Left lung (tissue), 10 donors: Measurements from ENCODE around the gene PCNX1. TPM values are rescaled to one million over a fixed set of nuclear protein-coding genes. Genes with fewer than 3 reads are reported as not detected.

Source experiments
- ATAC-seq: fragments of 200-7000 bp; cut with Tn5 transposase; one replicate; pipeline ENCODE4 v1.9.1; 2020; ENCODE audit warnings: moderate library complexity
- DNase-seq, 4 donors: peaks; one replicate each; pipeline ENCODE4 v3.0.0-alpha.2; 2013 to 2020
- H3K27ac ChIP-seq, 2 donors: fragments of 200-600 bp; sonication (generic) in 1 of 2; one replicate each; pipeline versions ENCODE4 v1.5.0 to v1.8.0; 2020 to 2021
- H3K27me3 ChIP-seq, 2 donors: fragments of 200-600 bp; sonication (generic) in 1 of 2; one replicate each; pipeline versions ENCODE4 v1.5.0 to v1.8.0; 2020 to 2021
- H3K36me3 ChIP-seq, 2 donors: fragments of 200-600 bp; sonication (generic) in 1 of 2; one replicate each; pipeline versions ENCODE4 v1.5.0 to v1.8.0; 2020 to 2021
- H3K4me1 ChIP-seq, 2 donors: fragments of 200-600 bp; one replicate each; pipeline ENCODE4 v1.8.0; 2021
- H3K4me3 ChIP-seq, 2 donors: fragments of 200-600 bp; sonication (generic) in 1 of 2; one replicate each; pipeline versions ENCODE4 v1.5.0 to v1.8.0; 2020 to 2021; ENCODE audit warnings: mild to moderate bottlenecking in 1 of 2
- H3K9me3 ChIP-seq, 2 donors: fragments of 200-600 bp; sonication (generic) in 1 of 2; one replicate each; pipeline versions ENCODE4 v1.5.0 to v1.8.0; 2020 to 2021
- CTCF ChIP-seq, 2 donors: fragments of 200-600 bp; sonication (generic) in 1 of 2; IDR thresholded peaks; one replicate each; pipeline versions ENCODE4 v1.5.0 to v1.8.0; 2021; ENCODE audit warnings: antibody characterized with exemption in 2 of 2
- intact Hi-C, 2 donors: fragments of 100-400 bp; cut with DNase I; formaldehyde crosslinking; loops; one replicate each; pipeline versions ENCODE4 v1.11.2 to v1.14.2; 2022
- polyA plus RNA-seq, 6 donors: library from polyadenylated mRNA; unstranded; fragments of 120-200 nt; gene quantifications; one replicate each; pipeline ENCODE4 v1.2.1, GENCODE V29; 2013; ENCODE audit not compliant: insufficient read length in 6 of 6
- total RNA-seq, 2 donors: library from RNA; stranded (reverse); fragmentation: NEBNext Ultra II Directional; extraction: Animal tissue kit (Norgen Biotek cat#: 25700); gene quantifications; one replicate each; pipeline ENCODE4 v1.2.1, GENCODE V29; 2021
- donor health status: DM: no; HTN: yes; CAD: no.
- donor health status: DM: no; HTN: no; CAD: no.

The PCNX1 gene
- total and polyA plus RNA-seq, 8 donors, result 36.9 to 65.8 (median 49.6) TPM

GRCh38 chr14:70890826-70891659, 16.2 kb upstream of the PCNX1 start:
- no peak for DNase-seq
- no peak overlapping the region for H3K4me3 ChIP-seq
- intact Hi-C loops, result no loop called here

GRCh38 chr14:70891737-70892136, 15.5 kb upstream of the PCNX1 start:
- DNase-seq (no peak), ATAC-seq (no peak)
- intact Hi-C loops, result no loop called here
- Histone ChIP-seq H3K27me3 (no peaks in the 10 kb centered on the region), H3K9me3 (no peaks in the 10 kb centered on the region), H3K36me3 (no peaks in the 10 kb centered on the region), H3K27ac (no peak overlapping the region), H3K4me1 (peaks cover 7 to 26% of the 10 kb centered on the region in 2 donors), H3K4me3 (no peak overlapping the region)
- TF ChIP-seq CTCF (IDR thresholded peaks at IDR 0.05), result no peak

More at GRCh38 chr14:70890826-70891659, 16.2 kb upstream of the PCNX1 start:
- H3K9me3 ChIP-seq, result no peaks in the 10 kb centered on the region
- no peak for ATAC-seq
- no peak overlapping the region for H3K27ac ChIP-seq
- H3K36me3 ChIP-seq, result no peaks in the 10 kb centered on the region
- no peaks in the 10 kb centered on the region for H3K27me3 ChIP-seq
- peaks cover 7 to 33% of the 10 kb centered on the region in 2 donors for H3K4me1 ChIP-seq
- no peak for TF ChIP-seq CTCF (IDR thresholded peaks at IDR 0.05)

GRCh38 chr14:70893062-70893845, 14.0 kb upstream of the PCNX1 start:
- ATAC-seq, result no peak
- Histone ChIP-seq H3K4me3 (no peak overlapping the region), H3K27me3 (no peaks in the 10 kb centered on the region), H3K27ac (no peak overlapping the region), H3K36me3 (no peaks in the 10 kb centered on the region), H3K9me3 (no peaks in the 10 kb centered on the region), H3K4me1 (peaks cover 0 to 11% of the 10 kb centered on the region in 2 donors)
- no peak for TF ChIP-seq CTCF (IDR thresholded peaks at IDR 0.05)
- intact Hi-C loops, result no loop called here
- DNase-seq, result no peak

GRCh38 chr14:70893858-70894291, 13.4 kb upstream of the PCNX1 start:
- Histone ChIP-seq H3K9me3 (no peaks in the 10 kb centered on the region), H3K36me3 (no peaks in the 10 kb centered on the region), H3K4me3 (no peak overlapping the region), H3K27ac (no peak overlapping the region), H3K27me3 (no peaks in the 10 kb centered on the region), H3K4me1 (peaks cover 0 to 5% of the 10 kb centered on the region in 2 donors)
- DNase-seq, result no peak
- no peak for ATAC-seq
- TF ChIP-seq CTCF (IDR thresholded peaks at IDR 0.05), result no peak
- intact Hi-C loops, result no loop called here

- Histone ChIP-seq H3K27ac (no peak overlapping the region), H3K9me3 (no peaks in the 10 kb centered on the region), H3K4me3 (no peak overlapping the region), H3K4me1 (peaks cover 0 to 4% of the 10 kb centered on the region in 2 donors), H3K36me3 (no peaks in the 10 kb centered on the region), H3K27me3 (no peaks in the 10 kb centered on the region)
- DNase-seq (no peak), ATAC-seq (no peak)
- intact Hi-C loops, result no loop called here
- no peak for TF ChIP-seq CTCF (IDR thresholded peaks at IDR 0.05)
These were observed 12.4 kb upstream of the PCNX1 start for GRCh38 chr14:70894868-70895267.
